Retina (tissue), 1 donor: ENCODE results near the gene BBX.

Experiments used
- DNase-seq: peaks from one replicate; pipeline ENCODE4 v3.0.0-alpha.2; 2016

BBX gene

GRCh38 chr3:107604057-107604822 lies 81.5 kb downstream of the BBX start:
- no peak for DNase-seq

DNA sequence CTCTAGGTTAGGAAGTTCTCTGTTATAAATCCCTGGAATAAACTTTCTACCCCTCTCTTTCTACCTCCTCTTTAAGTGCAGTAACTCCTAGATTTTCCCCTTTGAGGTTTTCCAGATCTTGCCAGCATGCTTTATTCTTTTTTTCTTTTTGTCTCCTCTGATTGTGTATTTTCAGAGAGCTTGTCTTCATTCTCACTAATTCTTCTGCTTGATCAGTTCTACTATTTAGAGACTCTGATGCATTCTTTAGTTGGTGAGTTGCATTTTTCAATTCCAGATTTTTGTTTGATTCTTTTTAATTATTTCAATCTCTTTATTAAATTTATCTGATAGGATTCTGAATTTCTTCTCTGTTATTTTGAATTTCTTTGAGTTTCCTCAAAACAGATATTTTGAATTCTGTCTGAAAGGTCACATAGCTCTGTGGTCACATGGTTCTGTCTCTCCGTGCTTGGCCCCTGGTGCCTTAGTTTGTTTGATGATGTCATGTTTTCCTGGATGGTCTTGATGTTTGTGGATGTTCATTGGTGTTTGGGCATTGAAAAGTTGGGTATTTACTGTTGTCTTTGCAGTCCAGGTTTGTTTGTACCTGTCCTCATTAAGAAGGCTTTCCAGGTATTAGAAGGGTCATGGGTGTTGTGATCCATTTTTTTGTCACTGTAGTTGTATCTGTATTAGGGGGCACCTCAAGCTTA lies 89.2 kb downstream of the BBX start:
- DNase-seq, result no peak

DNA sequence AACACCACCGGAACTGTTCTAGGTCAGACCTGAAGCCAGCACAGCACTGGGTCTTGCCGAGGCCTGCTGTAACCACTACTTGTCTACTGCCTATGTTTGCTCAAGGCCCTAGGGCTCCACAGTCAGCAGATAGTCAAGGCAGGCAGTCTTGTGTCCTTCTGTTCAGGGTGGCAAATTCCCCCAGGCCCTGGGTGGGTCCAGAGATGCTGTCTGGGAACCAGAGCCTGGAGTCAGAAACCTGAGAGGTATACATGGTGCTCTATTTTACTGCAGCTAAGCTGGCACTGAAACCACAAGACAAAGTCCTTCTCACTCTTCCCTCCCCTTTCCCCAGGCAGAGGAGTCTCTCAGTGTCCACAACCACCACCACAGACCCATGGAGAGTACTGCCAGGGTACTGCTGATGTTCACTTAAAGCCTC lies 89.9 kb downstream of the BBX start:
- DNase-seq, result no peak

DNA sequence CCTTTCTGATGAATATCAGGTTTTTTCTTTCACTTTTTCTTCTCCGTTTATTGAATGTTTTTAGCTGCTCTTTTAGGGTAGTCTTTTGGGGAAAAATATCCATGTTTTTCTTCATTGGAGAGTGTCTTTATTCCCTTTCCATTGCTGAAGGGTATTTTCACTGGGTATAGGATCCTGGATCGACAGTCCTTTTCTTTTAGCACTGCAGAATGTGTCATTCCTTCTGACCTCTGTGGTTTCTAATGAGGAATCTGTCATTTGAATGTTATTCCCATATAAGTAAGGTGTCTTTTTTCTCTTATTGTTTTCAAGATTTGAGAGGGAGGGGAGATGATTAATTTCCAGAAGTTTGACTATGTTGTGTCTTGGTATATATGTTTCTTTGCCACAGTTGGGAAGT lies 96.8 kb downstream of the BBX start:
- no peak for DNase-seq

- DNase-seq, result no peak
Measured at GRCh38 chr3:107620534-107620933, 97.8 kb downstream of the BBX start.

DNA sequence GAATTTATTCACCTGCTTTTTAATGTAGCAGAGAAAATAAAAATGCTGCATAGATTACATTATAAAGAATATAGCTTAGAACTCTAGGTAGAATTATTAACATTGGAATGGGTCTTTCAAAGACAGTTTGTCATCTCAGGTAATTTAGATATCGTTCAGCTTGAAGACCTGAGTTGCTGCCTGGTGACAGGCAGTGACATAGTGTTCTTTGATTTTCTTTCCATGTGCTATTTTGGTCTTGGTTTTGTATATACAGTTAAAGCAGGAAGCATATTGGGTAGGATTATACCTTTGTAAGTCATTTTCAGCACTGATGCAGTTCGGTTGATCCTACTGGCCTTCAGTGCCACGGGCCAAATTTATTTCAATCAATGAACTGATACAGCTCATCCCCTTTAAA lies 98.7 kb downstream of the BBX start:
- no peak for DNase-seq

DNA sequence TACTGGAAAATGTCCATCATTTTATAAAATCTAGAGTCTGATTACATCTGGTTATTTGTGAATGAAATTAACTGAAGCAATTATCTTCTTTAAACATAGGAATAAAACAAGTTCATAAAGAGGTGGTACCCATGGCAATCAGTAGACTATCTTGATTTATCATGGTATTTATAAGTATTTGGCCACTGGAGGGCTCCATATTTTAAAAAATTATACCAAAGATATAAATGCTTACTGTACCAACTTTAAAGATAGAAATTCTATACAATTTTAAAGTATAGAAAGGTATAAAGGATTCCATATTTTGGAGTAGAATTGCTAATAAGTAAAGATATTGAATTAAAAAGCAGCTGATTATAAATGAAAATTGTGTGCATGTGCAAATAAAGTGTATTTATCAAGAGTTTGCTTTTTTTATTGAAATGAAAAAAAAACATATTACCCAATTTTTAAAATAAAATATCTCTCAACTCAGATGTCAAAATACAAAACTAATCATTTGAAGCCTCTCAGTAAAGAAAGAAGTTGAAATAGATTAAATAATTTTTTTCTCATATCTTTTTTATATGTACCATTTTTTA lies 105.3 kb downstream of the BBX start:
- DNase-seq, result no peak

- no peak for DNase-seq
Measured at GRCh38 chr3:107629566-107629965, 106.8 kb downstream of the BBX start.

- DNase-seq, result no peak
Measured at GRCh38 chr3:107630779-107631178, 108.0 kb downstream of the BBX start.

GRCh38 chr3:107632576-107632975 lies 109.8 kb downstream of the BBX start:
- DNase-seq, result no peak

- DNase-seq, result no peak
Measured at GRCh38 chr3:107633327-107634098, 110.8 kb downstream of the BBX start.

DNA sequence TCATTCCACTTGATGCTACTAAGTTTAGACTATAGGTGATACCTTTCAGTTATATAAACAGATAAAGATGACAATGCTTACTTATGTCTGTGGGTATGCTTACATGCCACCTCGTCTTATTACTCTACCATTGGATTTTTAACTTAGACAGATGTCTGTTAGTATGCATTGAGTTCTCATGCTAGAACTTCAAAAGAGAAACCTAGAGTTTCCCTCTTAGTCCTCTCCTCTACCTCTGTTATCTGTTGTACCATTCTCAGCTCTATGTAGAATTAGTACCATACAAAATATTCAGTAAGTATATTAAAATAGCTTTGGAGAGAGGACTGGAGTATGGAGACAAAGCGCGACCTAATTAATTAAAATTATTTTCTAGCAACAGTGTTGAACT lies 111.3 kb downstream of the BBX start:
- no peak for DNase-seq

GRCh38 chr3:107637416-107638183 lies 114.8 kb downstream of the BBX start:
- no peak for DNase-seq

DNA sequence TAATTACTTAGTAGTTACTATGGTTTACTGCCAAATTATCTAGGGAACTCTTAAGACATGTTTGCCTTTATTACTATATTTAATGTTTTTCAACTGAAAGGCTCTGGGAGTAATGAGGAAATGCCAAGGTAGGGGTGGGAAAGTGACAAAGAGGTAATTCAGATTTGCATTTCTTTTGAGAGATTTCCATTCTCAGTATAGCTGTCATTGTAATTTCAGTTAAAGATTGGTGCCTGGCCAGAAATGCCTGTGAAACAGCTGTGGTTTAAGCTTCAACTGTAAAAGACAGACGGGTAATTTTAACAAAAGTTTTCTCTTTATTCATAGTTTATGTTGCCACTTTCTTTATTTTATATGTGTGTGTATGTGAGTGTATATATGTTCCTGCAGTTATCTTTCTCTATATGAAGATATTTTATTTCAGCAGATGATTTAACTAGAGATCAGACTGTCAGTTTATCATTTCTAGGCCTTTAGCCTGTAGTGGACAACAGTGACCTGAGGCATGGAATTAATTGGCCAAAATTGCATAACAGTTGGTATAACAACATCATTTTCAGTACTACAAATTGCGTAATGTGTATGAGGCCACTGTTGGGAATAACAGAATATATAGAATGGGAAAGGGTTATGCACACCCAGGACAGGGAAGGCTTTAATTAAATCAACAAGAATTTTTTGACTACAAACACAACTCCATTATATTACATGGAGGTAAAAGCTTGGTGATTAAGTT lies 119.0 kb downstream of the BBX start:
- DNase-seq, result no peak

DNA sequence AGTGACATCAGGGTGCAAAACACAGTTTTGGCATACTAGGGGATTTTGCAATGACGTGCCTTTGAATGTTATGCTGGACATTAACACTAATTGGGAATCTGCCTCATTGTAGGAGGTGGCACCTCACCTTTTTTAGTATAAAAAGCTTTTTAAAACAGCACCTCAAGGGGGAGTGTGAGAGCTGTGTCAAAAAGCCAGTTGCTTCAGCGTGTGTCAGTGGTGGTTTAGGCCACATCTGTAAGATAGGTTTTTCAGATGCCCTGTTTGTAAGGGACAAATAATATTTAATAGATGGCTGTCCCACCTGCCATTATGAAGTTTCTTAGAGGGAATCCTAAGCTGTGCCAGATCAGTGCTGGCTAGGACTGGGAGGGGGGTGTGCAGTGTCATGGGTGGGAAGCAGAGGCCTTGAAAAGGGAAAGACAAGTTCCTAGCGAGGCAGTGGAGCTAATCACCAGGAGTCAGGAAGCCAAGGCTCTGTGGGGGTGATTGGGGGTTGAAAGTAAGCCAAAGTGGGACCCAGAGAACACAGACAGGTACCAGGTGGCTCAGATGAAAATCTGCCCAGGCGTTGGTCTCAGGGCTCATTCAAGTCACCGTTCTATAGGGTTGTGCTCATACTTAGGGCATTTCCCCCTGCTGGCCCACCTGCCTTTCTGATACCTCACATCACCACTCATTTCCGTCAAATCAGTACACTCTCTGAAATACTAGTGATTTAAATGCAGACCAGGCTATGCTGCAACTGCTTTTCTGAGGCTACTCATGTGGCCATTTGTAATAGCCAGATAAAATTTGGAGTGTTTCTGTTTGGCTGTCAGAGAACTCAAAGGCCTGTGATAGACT lies 120.5 kb downstream of the BBX start:
- DNase-seq, result no peak

DNA sequence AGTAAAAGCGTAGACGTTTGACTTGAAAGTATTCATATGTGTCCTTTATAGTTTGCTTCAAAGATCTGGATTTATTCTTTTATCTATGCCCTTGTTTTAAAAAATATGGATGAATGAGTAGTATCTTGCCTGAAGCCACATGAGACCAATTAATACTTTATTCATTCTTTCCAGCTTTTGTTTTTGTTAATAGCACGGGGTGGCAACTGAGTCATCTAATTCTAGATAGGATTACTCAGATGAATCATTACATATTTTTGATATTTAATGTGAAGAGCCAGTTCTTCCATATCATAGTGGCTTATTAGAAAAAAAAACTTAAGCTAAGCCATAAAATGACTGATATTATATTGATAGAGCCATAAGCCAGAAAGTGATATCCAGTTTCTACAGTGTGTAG lies 121.9 kb downstream of the BBX start:
- DNase-seq, result no peak

DNA sequence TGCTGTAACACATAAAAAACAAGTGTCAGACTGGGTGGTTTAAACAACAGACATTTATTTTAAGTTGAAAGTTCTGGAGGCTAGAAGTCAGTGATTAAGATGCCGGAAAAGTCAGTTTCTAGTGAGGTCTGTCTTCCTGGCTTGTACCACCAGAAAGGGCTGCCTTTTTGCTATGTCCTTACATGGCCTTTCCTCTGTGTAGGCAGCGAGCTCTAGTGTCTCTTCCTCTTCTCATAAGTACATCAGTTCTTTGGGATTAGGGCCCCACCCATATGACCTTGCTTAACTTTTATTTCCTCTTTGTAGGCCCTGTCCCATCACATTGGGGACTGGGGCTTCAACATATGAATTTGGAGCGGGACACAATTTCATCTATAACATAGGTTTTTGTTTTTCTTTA lies 128.0 kb downstream of the BBX start:
- no peak for DNase-seq

DNA sequence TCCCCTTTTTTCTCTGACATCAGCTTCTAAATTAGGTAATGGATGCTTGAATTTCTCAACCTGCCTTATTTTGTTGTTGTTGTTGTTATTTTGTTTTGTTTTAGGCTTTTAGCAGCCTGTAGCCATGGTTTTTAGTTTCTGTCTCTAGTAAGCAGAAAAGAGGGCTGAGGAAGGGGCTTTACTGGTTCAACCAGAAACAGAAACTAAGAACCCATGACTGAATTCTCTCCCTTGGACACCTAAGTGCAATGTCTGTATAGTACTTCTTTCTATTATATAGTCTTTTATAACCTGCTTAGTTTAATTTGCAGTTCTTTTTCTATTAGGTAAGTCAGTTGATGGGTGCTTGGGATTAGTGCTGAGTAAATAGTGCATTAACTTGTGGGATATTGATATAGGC lies 129.0 kb downstream of the BBX start:
- DNase-seq, result no peak

GRCh38 chr3:107654218-107654617 lies 131.5 kb downstream of the BBX start:
- DNase-seq, result no peak

GRCh38 chr3:107657971-107658370 lies 135.2 kb downstream of the BBX start:
- DNase-seq, result no peak
